GM19035 (cell line): Measurements from ENCODE around the gene GLA.
A peak's percentile ranks its signal among the peaks of the same experiment; 100 is the strongest.

Experiments
- ATAC-seq: cut with Tn5 transposase; IDR thresholded peaks from one replicate; pipeline ENCODE4 v1.9.1; 2021; ENCODE audit not compliant: unreplicated experiment

Gene GLA

GRCh38 chrX:101407748-101408531, at the start of gene GLA, which contains the start of gene HNRNPH2:
GLA (minus strand) TSS chrX:101407925; CDS start chrX:101407903, 22 bp downstream.
HNRNPH2 (plus strand) TSS chrX:101408222; CDS start chrX:101411989, 3,767 bp downstream.
- peak; percentile 88 for ATAC-seq

GRCh38 chrX:101452056-101452455, 44.3 kb upstream of the GLA start:
- no peak for ATAC-seq

- no peak for ATAC-seq
Measured at GRCh38 chrX:101450961-101451360, 43.2 kb upstream of the GLA start.

GRCh38 chrX:101450085-101450484, 42.4 kb upstream of the GLA start:
- no peak for ATAC-seq

- no peak for ATAC-seq
Measured at GRCh38 chrX:101449279-101449678, 41.6 kb upstream of the GLA start.

- no peak for ATAC-seq
Measured at GRCh38 chrX:101442085-101442484, 34.4 kb upstream of the GLA start.

GRCh38 chrX:101430457-101431078, 22.8 kb upstream of the GLA start:
- peak; percentile 96 for ATAC-seq

- peak; percentile 36 for ATAC-seq
Measured at GRCh38 chrX:101429934-101430333, 22.2 kb upstream of the GLA start.

- no peak for ATAC-seq
Measured at GRCh38 chrX:101427954-101428353, 20.2 kb upstream of the GLA start.

- ATAC-seq: no peak
Measured at GRCh38 chrX:101419489-101419888, 11.8 kb upstream of the GLA start.

GRCh38 chrX:101417981-101418841, 10.5 kb upstream of the GLA start:
- peak; percentile 43 for ATAC-seq

- ATAC-seq: no peak
Measured at GRCh38 chrX:101417190-101417589, 9.5 kb upstream of the GLA start.

GRCh38 chrX:101416691-101417090, 9.0 kb upstream of the GLA start:
- ATAC-seq: no peak

- ATAC-seq: peak; percentile 62
Measured at GRCh38 chrX:101415180-101416145, 7.7 kb upstream of the GLA start.

- no peak for ATAC-seq
Measured at GRCh38 chrX:101411984-101412383, 4.3 kb upstream of the GLA start.

GRCh38 chrX:101410461-101410860, 2.7 kb upstream of the GLA start:
- no peak for ATAC-seq

GRCh38 chrX:101409043-101409442, 1.3 kb upstream of the GLA start:
- ATAC-seq: no peak

GRCh38 chrX:101408532-101408841, 762 bp upstream of the GLA start:
- no peak for ATAC-seq

- ATAC-seq: no peak
Measured at GRCh38 chrX:101407167-101407747, 468 bp downstream of the GLA start.

- no peak for ATAC-seq
Measured at GRCh38 chrX:101399825-101400224, 7.9 kb downstream of the GLA start.
